ENCODE results near the gene ADRA2B. TPM values are rescaled to one million over a fixed set of nuclear protein-coding genes. Genes with fewer than 3 reads are reported as not detected.

The ADRA2B gene
- total RNA-seq, 1 experiment from 2014 or later = 0.47 TPM

- Histone ChIP-seq H3K79me2 (ENCODE audit: insufficient read depth, low read length) (no peaks in the 10 kb centered on the region), H3K27ac (ENCODE audit: low read depth, low read length) (no peak overlapping the region), H3K27me3 (ENCODE audit: insufficient read depth, low read length) (no peaks in the 10 kb centered on the region), H4K20me1 (ENCODE audit: insufficient read depth) (no peaks in the 10 kb centered on the region), H3K4me3 (replicated peaks in 1 of 2; ENCODE audit: low read depth in 1 of 2, low read length in 2 of 2) (no peak overlapping the region), H3K4me2 (ENCODE audit: low read length) (no peak overlapping the region), H3K9me3 (ENCODE audit: control insufficient read depth in 1 of 2, insufficient read depth in 1 of 2, low read depth in 1 of 2, low read length in 2 of 2) (no peaks in the 10 kb centered on the region), H3K9me2 (ENCODE audit: insufficient read depth) (no peaks in the 10 kb centered on the region), H3K9ac (ENCODE audit: low read length) (no peak overlapping the region), H3K4me1 (ENCODE audit: control insufficient read depth in 1 of 2, insufficient read depth in 2 of 2, low read length in 2 of 2) (peaks cover 11 to 16% of the 10 kb centered on the region in 2 experiments), H2AFZ (ENCODE audit: low read depth, low read length, poor library complexity, severe bottlenecking) (no peak overlapping the region), H3K36me3 (ENCODE audit: control insufficient read depth in 1 of 2, insufficient read depth in 2 of 2, low read length in 2 of 2) (no peaks in the 10 kb centered on the region)
- no TSS peak for BruUV-seq (replicated peaks)
- DNase-seq (ENCODE audit: low read depth, low spot score) (no peak), ATAC-seq (no peak)
- ChIA-PET POLR2A (no interaction called here), RAD21 (ENCODE audit: low non-redundant PET in 1 of 2, low total read pairs in 2 of 2, uncharacterized antibody in 2 of 2, unreplicated experiment in 2 of 2) (no interaction called here), CTCF (interaction anchor here (0.9 kb wide), 1 partner anchor 122 kb away, joined by 3 read pairs; no protein-coding TSS in a partner anchor)
- intact Hi-C loops (cut with micrococcal nuclease) = no loop called here
- TF ChIP-seq SRF (IDR thresholded peaks at IDR 0.05; ENCODE audit: low read depth) = no peak
- TF ChIP-seq CBX3 (IDR thresholded peaks at IDR 0.05; ENCODE audit: low read depth) = no peak
- no peak for TF ChIP-seq ZBTB33 (IDR thresholded peaks at IDR 0.05; ENCODE audit: extremely low read depth, insufficient replicate concordance, low read length)
- no peak for TF ChIP-seq EZH2phosphoT487 (IDR thresholded peaks at IDR 0.05; ENCODE audit: borderline replicate concordance)
- TF ChIP-seq EZH2 (IDR thresholded peaks at IDR 0.05) = no peak
- TF ChIP-seq JUND (IDR thresholded peaks at IDR 0.05) = no peak
- TF ChIP-seq CEBPB (IDR thresholded peaks at IDR 0.05; ENCODE audit: low read depth) = no peak
- TF ChIP-seq ZNF274 (IDR thresholded peaks at IDR 0.05; ENCODE audit: low read depth, low read length) = no peak
- no peak for TF ChIP-seq SIN3A (IDR thresholded peaks at IDR 0.05; ENCODE audit: low read depth)
- TF ChIP-seq MAX (IDR thresholded peaks at IDR 0.05) = no peak
These were observed 1.3 kb downstream of the ADRA2B start for GRCh38 chr2:96114903-96115581.

All from HCT116 (cell line).